Measurements from ENCODE around the gene PEF1. TPM values are rescaled to one million over a fixed set of nuclear protein-coding genes. Genes with fewer than 3 reads are reported as not detected.

PEF1 gene
- total and polyA plus RNA-seq, 2 of the 8 experiments (the other 6 are each of a cell fraction or from before 2014, with no cell fraction given), result 35.2 to 69.2 TPM

GRCh38 chr1:31675161-31675560, 30.5 kb upstream of the PEF1 start:
- no peak overlapping the region for H3K18ac ChIP-seq (ENCODE audit: extremely low read depth, low read length)
- no peak overlapping the region for H3K4me3 ChIP-seq (ENCODE audit: extremely low read depth in 1 of 4, insufficient read depth in 2 of 4, low read depth in 3 of 4, low read length in 4 of 4)
- no peak overlapping the region for H2AFZ ChIP-seq (ENCODE audit: low read length)
- H4K20me1 ChIP-seq (replicated peaks in 1 of 2; ENCODE audit: control insufficient read depth in 1 of 2, insufficient read depth in 2 of 2, low read length in 2 of 2), result peaks cover 0 to 1% of the 10 kb centered on the region in 2 experiments
- peaks cover 0 to 4% (median 3%) of the 10 kb centered on the region in 4 experiments; a peak in 4 of 7 replicates for H3K4me1 ChIP-seq (replicated peaks in 1 of 4; ENCODE audit: control insufficient read depth in 3 of 4, insufficient read depth in 4 of 4, low read length in 3 of 4)
- H3K27me3 ChIP-seq (replicated peaks in 1 of 4; ENCODE audit: control insufficient read depth in 3 of 4, extremely low read depth in 1 of 4, insufficient read depth in 3 of 4, low read length in 3 of 4), result no peaks in the 10 kb centered on the region
- no peaks in the 10 kb centered on the region for H3K79me2 ChIP-seq (ENCODE audit: control insufficient read depth in 1 of 2, insufficient read depth in 2 of 2, low read length in 2 of 2)
- no peak overlapping the region for H2BK12ac ChIP-seq (ENCODE audit: low read depth, low read length)
- ChIA-PET CTCF (ENCODE audit: partially characterized antibody) (interaction anchor here (0.6 to 24.1 kb wide), 9 partner anchors 7 to 114 kb away, joined by 3 to 370 read pairs (median 8); partner anchors contain the start of gene COL16A1), POLR2A (ENCODE audit: partially characterized antibody) (interaction anchor here (1.1 to 1.6 kb wide), 3 partner anchors 13 to 267 kb away, joined by 3 to 5 read pairs (median 4); no protein-coding TSS in a partner anchor)
- no peak overlapping the region for H3K23ac ChIP-seq (ENCODE audit: insufficient read length)
- H3K27ac ChIP-seq (ENCODE audit: low read depth, low read length), result no peak overlapping the region
- H3K9me3 ChIP-seq (ENCODE audit: insufficient read depth in 2 of 2, low read depth in 1 of 2, low read length in 1 of 2), result no peaks in the 10 kb centered on the region
- no peak overlapping the region for H2AK5ac ChIP-seq (ENCODE audit: low read depth, low read length)
- no peak overlapping the region for H2BK120ac ChIP-seq (replicated peaks; ENCODE audit: low read depth, low read length)
- no peak overlapping the region for H3K56ac ChIP-seq (replicated peaks; ENCODE audit: insufficient read length, low read depth, low read length)
- no peaks in the 10 kb centered on the region for H3K36me3 ChIP-seq (ENCODE audit: control insufficient read depth in 2 of 4, insufficient read depth in 4 of 4, low read length in 3 of 4)
- peak overlapping the region; percentile 33 for H4K91ac ChIP-seq (replicated peaks; ENCODE audit: insufficient read length, low read length)
- WGBS, 2 experiments (ENCODE audit: extremely low coverage in 1 of 2, insufficient coverage in 1 of 2, insufficient read length in 1 of 2, insufficient replicate concordance in 2 of 2, low coverage in 1 of 2, low lambda C conversion rate in 2 of 2, missing lambda C conversion rate in 1 of 2), result 81% methylated on average over 7 of the region's 7 CpGs; no CpG with 5 or more reads in 1 of the 2 experiments
- no peak overlapping the region for H2BK15ac ChIP-seq (ENCODE audit: low read length)
- H3K9ac ChIP-seq (replicated peaks in 1 of 4; ENCODE audit: extremely low read depth in 1 of 4, low read depth in 3 of 4, low read length in 3 of 4), result no peak overlapping the region
- FAIRE-seq (no peak), DNase-seq (ENCODE audit: low read depth in 1 of 2, low spot score in 2 of 2) (no peak)
- no peak overlapping the region for H4K5ac ChIP-seq (ENCODE audit: insufficient read length, low read depth, low read length)
- H3K4me2 ChIP-seq (ENCODE audit: insufficient read depth in 1 of 2, low read depth in 2 of 2, low read length in 2 of 2), result no peak overlapping the region
- H3K23me2 ChIP-seq (ENCODE audit: low read depth, low read length), result no peaks in the 10 kb centered on the region
- no peaks in the 10 kb centered on the region for H3K79me1 ChIP-seq (ENCODE audit: low read depth, low read length)
- no peak overlapping the region for H2BK5ac ChIP-seq (ENCODE audit: low read depth, low read length)
- H3K4ac ChIP-seq (replicated peaks; ENCODE audit: insufficient read length, low read depth, low read length), result no peak overlapping the region
- no peak overlapping the region for H2BK20ac ChIP-seq (ENCODE audit: low read length)
- H4K8ac ChIP-seq (ENCODE audit: extremely low read depth, insufficient read depth, low read length), result no peak overlapping the region; the same call in 1 of the 2 replicates
- H3K14ac ChIP-seq (ENCODE audit: insufficient read length), result no peak overlapping the region
- TF ChIP-seq SP2 (IDR thresholded peaks at IDR 0.05; ENCODE audit: low read length) (no peak), YY1 (IDR thresholded peaks at IDR 0.05; ENCODE audit: low read depth, low read length) (no peak), GABPA (IDR thresholded peaks at IDR 0.05; ENCODE audit: borderline replicate concordance, insufficient read depth, low read length) (no peak), JUND (IDR thresholded peaks at IDR 0.05; ENCODE audit: low read length) (no peak), NANOG (IDR thresholded peaks at IDR 0.05; ENCODE audit: insufficient read depth, low read depth, low read length, poor library complexity, severe bottlenecking) (no peak), POLR2AphosphoS5 (IDR thresholded peaks at IDR 0.05; ENCODE audit: low read depth, low read length) (no peak), RNF2 (IDR thresholded peaks at IDR 0.05; ENCODE audit: borderline replicate concordance, low read depth, low read length, missing control alignments, poor library complexity, severe bottlenecking) (no peak), SP1 (IDR thresholded peaks at IDR 0.05; ENCODE audit: low read depth, low read length) (no peak), CBX5 (IDR thresholded peaks at IDR 0.05; ENCODE audit: low read depth, low read length) (no peak), EZH2 (IDR thresholded peaks at IDR 0.05; ENCODE audit: low read depth, low read length, severe bottlenecking) (no peak), GTF2F1 (IDR thresholded peaks at IDR 0.05; ENCODE audit: borderline replicate concordance, low read depth, low read length) (no peak), SP4 (IDR thresholded peaks at IDR 0.05; ENCODE audit: low read length) (no peak), CBX8 (IDR thresholded peaks at IDR 0.05; ENCODE audit: borderline replicate concordance, low read depth, low read length) (no peak), CHD1 (IDR thresholded peaks at IDR 0.05; ENCODE audit: low read depth, low read length) (no peak), POU5F1 (IDR thresholded peaks at IDR 0.05; ENCODE audit: low read depth, low read length) (no peak)
